K562 (cell line): ENCODE measurements around the gene TMEM19. TPM values are rescaled to one million over a fixed set of nuclear protein-coding genes. Genes with fewer than 3 reads are reported as not detected.
A peak's percentile ranks its signal among the peaks of the same experiment; 100 is the strongest.

Source experiments
- ARID4B ChIP-seq: sonication (generic); formaldehyde crosslinking; IDR thresholded peaks from 2 replicates; pipeline ENCODE4 v1.8.0; 2022; ENCODE audit warnings: mild to moderate bottlenecking, missing genetic modification reagents
- ATF3 ChIP-seq, 2 experiments: fragments of 450-650 bp in 1 of 2; sonication (generic) in 1 of 2; formaldehyde crosslinking in 1 of 2; IDR thresholded peaks in 1 of 2; conservative IDR thresholded peaks in 1 of 2; 2 replicates each; pipeline versions ENCODE4 v1.6.1 to v1.8.1; 2016 to 2023; ENCODE audit warnings: mild to moderate bottlenecking in 2 of 2, moderate library complexity in 2 of 2, inconsistent platforms in 1 of 2, missing genetic modification reagents in 1 of 2
- CCNT2 ChIP-seq: IDR thresholded peaks from 2 replicates; pipeline ENCODE4 v1.6.1; 2011; ENCODE audit warnings: borderline replicate concordance, low read depth, mild to moderate bottlenecking, moderate library complexity, mixed read lengths, low read length; ENCODE audit not compliant: insufficient read length; ENCODE audit errors: extremely low read depth
- E2F3 ChIP-seq: fragments of 250-450 bp; sonication (Bioruptor Pico); IDR thresholded peaks from 2 replicates; pipeline ENCODE4 v1.4.0; 2020; ENCODE audit warnings: mild to moderate bottlenecking
- HDGF ChIP-seq: fragments of 450-650 bp; IDR thresholded peaks from 2 replicates; pipeline ENCODE4 v1.6.1; 2016
- HMG20B ChIP-seq: fragments of 250-450 bp; sonication (Bioruptor Pico); IDR thresholded peaks from 2 replicates; pipeline ENCODE4 v1.5.0; 2021; ENCODE audit warnings: mild to moderate bottlenecking
- KDM4B ChIP-seq, 2 experiments: fragments of 450-650 bp in 1 of 2; sonication (generic) in 1 of 2; IDR thresholded peaks; 2 replicates each; pipeline ENCODE4 v1.6.1; 2016 to 2017; ENCODE audit warnings: borderline replicate concordance in 2 of 2, antibody characterized with exemption in 1 of 2, low read depth in 1 of 2, mild to moderate bottlenecking in 1 of 2
- KLF13 ChIP-seq: fragments of 450-650 bp; IDR thresholded peaks from 2 replicates; pipeline ENCODE4 v1.6.1; 2016; ENCODE audit warnings: missing genetic modification characterization, low read depth, mild to moderate bottlenecking, missing compliant biosample characterization, moderate library complexity, borderline replicate concordance
- MXI1 ChIP-seq: IDR thresholded peaks from 2 replicates; pipeline ENCODE4 v1.6.1; 2011; ENCODE audit warnings: low read depth, mild to moderate bottlenecking, improper control_type of control experiment, low read length
- RB1 ChIP-seq: fragments of 450-650 bp; IDR thresholded peaks from 2 replicates; pipeline ENCODE4 v1.6.1; 2017; ENCODE audit warnings: low read depth, mild to moderate bottlenecking
- RFX5 ChIP-seq: IDR thresholded peaks from 2 replicates; pipeline ENCODE4 v1.6.1; 2011; ENCODE audit warnings: low read depth, mild to moderate bottlenecking, improper control_type of control experiment, low read length
- SMAD3 ChIP-seq: fragments of 450-650 bp; formaldehyde crosslinking; conservative IDR thresholded peaks from 2 replicates; pipeline ENCODE4 v1.4.0; 2020; ENCODE audit warnings: mild to moderate bottlenecking
- ZBTB7A ChIP-seq: IDR thresholded peaks from 2 replicates; pipeline ENCODE4 v1.6.1; 2011; ENCODE audit warnings: low read depth, mild to moderate bottlenecking, low read length, moderate library complexity, borderline replicate concordance; ENCODE audit not compliant: control insufficient read depth
- ZNF384 ChIP-seq: IDR thresholded peaks from 2 replicates; pipeline ENCODE4 v1.6.1; 2012; ENCODE audit warnings: low read depth, low read length, improper control_type of control experiment
- polyA plus RNA-seq, 8 experiments: library from polyadenylated mRNA; depleted of rRNA in 4 of 8; stranded (reverse) in 5 of 8; unstranded in 3 of 8; fragments of >200 nt; fragmentation: Nextera tagmentation in 2 of 8; fragmentation: Illumina TruSeq in 1 of 8; extraction: Ambion mirVana in 2 of 8; extraction: Trizol in 1 of 8; gene quantifications; 2 replicates each; pipeline versions ENCODE4 v1.2.1 to v1.2.3, GENCODE V29; 2011 to 2014; ENCODE audit warnings: inconsistent platforms in 1 of 8, missing spikeins in 1 of 8
- total RNA-seq, 7 experiments: library from RNA; depleted of rRNA in 6 of 7; stranded (reverse); fragments of >200 nt in 6 of 7; fragmentation: Illumina TruSeq in 2 of 7; extraction: Trizol in 2 of 7; gene quantifications; 2 replicates each; pipeline versions ENCODE4 v1.2.1 to v1.2.3, GENCODE V29; 2011 to 2021; ENCODE audit warnings: low replicate concordance in 1 of 7
- TF ChIP-seq, protein P1 (sequence below): fragments of 250-450 bp; sonication (Bioruptor Pico); IDR thresholded peaks from 2 replicates; pipeline ENCODE4 v1.6.1; 2021; ENCODE audit warnings: mild to moderate bottlenecking
- TF ChIP-seq, protein P2 (sequence below), 2 experiments: fragments of 450-650 bp; IDR thresholded peaks; 2 replicates each; pipeline ENCODE4 v1.6.1; 2018; ENCODE audit warnings: mild to moderate bottlenecking in 2 of 2, low read depth in 1 of 2; ENCODE audit not compliant: partially characterized antibody in 2 of 2

The TMEM19 gene
- total and polyA plus RNA-seq, 9 of the 15 experiments (the other 6 are each of a cell fraction or from before 2014, with no cell fraction given): 8.2 to 24.2 (median 17.2) TPM

GRCh38 chr12:71685914-71686657 lies at the start of gene TMEM19 (continued):
- TF ChIP-seq HDGF: no peak
- peak; percentile 69; the same call in 1 of the 2 replicates for TF ChIP-seq ARID4B (CRISPR knock-in tag)
- no peak for TF ChIP-seq ATF3 (IDR thresholded peaks at IDR 0.05)
- TF ChIP-seq ATF3 (CRISPR knock-in tag; conservative IDR thresholded peaks at IDR 0.05): no peak
- TF ChIP-seq HMG20B (CRISPR knock-in tag): no peak
- TF ChIP-seq E2F3 (CRISPR knock-in tag): 0 out of 2 replicates have a peak, but pooled peaks have one; percentile 42
- TF ChIP-seq ZBTB7A: peak; percentile 83
- TF ChIP-seq CCNT2: peak; percentile 63
- TF ChIP-seq RB1: peak; percentile 77; the same call in 1 of the 2 replicates
- TF ChIP-seq ZNF384: no peak
- TF ChIP-seq, protein P1, sequence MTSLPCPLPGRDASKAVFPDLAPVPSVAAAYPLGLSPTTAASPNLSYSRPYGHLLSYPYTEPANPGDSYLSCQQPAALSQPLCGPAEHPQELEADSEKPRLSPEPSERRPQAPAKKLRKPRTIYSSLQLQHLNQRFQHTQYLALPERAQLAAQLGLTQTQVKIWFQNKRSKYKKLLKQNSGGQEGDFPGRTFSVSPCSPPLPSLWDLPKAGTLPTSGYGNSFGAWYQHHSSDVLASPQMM (CRISPR knock-in tag): no peak
- TF ChIP-seq SMAD3 (CRISPR knock-in tag): 0 out of 2 replicates have a peak, but pooled peaks have one; percentile 25
- TF ChIP-seq MXI1: 0 out of 2 replicates have a peak, but pooled peaks have one; percentile 38
- TF ChIP-seq KLF13 (tag): peak; percentile 50; the same call in 1 of the 2 replicates
- TF ChIP-seq, protein P2, sequence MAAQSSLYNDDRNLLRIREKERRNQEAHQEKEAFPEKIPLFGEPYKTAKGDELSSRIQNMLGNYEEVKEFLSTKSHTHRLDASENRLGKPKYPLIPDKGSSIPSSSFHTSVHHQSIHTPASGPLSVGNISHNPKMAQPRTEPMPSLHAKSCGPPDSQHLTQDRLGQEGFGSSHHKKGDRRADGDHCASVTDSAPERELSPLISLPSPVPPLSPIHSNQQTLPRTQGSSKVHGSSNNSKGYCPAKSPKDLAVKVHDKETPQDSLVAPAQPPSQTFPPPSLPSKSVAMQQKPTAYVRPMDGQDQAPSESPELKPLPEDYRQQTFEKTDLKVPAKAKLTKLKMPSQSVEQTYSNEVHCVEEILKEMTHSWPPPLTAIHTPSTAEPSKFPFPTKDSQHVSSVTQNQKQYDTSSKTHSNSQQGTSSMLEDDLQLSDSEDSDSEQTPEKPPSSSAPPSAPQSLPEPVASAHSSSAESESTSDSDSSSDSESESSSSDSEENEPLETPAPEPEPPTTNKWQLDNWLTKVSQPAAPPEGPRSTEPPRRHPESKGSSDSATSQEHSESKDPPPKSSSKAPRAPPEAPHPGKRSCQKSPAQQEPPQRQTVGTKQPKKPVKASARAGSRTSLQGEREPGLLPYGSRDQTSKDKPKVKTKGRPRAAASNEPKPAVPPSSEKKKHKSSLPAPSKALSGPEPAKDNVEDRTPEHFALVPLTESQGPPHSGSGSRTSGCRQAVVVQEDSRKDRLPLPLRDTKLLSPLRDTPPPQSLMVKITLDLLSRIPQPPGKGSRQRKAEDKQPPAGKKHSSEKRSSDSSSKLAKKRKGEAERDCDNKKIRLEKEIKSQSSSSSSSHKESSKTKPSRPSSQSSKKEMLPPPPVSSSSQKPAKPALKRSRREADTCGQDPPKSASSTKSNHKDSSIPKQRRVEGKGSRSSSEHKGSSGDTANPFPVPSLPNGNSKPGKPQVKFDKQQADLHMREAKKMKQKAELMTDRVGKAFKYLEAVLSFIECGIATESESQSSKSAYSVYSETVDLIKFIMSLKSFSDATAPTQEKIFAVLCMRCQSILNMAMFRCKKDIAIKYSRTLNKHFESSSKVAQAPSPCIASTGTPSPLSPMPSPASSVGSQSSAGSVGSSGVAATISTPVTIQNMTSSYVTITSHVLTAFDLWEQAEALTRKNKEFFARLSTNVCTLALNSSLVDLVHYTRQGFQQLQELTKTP (IDR thresholded peaks at IDR 0.05; ENCODE audit: low read depth in 1 of 2, partially characterized antibody in 2 of 2): peak in 1 of 2 experiments; percentile 23
- TF ChIP-seq RFX5: no peak
- peak in 1 of 2 experiments; percentile 57; a peak in 1 of 4 replicates for TF ChIP-seq KDM4B (IDR thresholded peaks at IDR 0.05; ENCODE audit: borderline replicate concordance in 2 of 2, low read depth in 1 of 2)
